Fibroblast of skin of abdomen (primary cell): ENCODE results near the gene ZNF512B.
"Not testable (repeated sequence)": the region's sequence is repeated elsewhere in the genome, so short reads cannot be mapped to it uniquely, and the experiment has no call there.

ENCODE experiments used
- DNase-seq: peaks from one replicate; pipeline ENCODE4 v3.0.0-alpha.2; 2013

Gene ZNF512B

GRCh38 chr20:63932606-63933160, 37.0 kb downstream of the ZNF512B start:
- DNase-seq, result no peak

GRCh38 chr20:63931735-63932134, 38.0 kb downstream of the ZNF512B start:
- no peak for DNase-seq

- DNase-seq, result no peak
These were observed 38.7 kb downstream of the ZNF512B start for GRCh38 chr20:63930971-63931553.

GRCh38 chr20:63929473-63929883, 40.3 kb downstream of the ZNF512B start:
- DNase-seq, result not testable (repeated sequence)

GRCh38 chr20:63929071-63929470, 40.7 kb downstream of the ZNF512B start:
- no peak for DNase-seq

GRCh38 chr20:63926298-63926697, 43.4 kb downstream of the ZNF512B start:
- no peak for DNase-seq

- no peak for DNase-seq
These were observed 45.5 kb downstream of the ZNF512B start for GRCh38 chr20:63924241-63924640.

- DNase-seq, result no peak
These were observed 46.1 kb downstream of the ZNF512B start for GRCh38 chr20:63923651-63924050.

- DNase-seq, result no peak
These were observed 49.5 kb downstream of the ZNF512B start for GRCh38 chr20:63920226-63920625.

GRCh38 chr20:63919130-63919529, 50.6 kb downstream of the ZNF512B start:
- DNase-seq, result no peak

- DNase-seq, result no peak
These were observed 51.9 kb downstream of the ZNF512B start for GRCh38 chr20:63917811-63918210.

GRCh38 chr20:63916371-63916939, 53.3 kb downstream of the ZNF512B start:
- DNase-seq, result not testable (repeated sequence)

GRCh38 chr20:63915471-63915870, 54.3 kb downstream of the ZNF512B start:
- no peak for DNase-seq

GRCh38 chr20:63913768-63914167, 56.0 kb downstream of the ZNF512B start:
- no peak for DNase-seq

- DNase-seq, result no peak
These were observed 58.6 kb downstream of the ZNF512B start for GRCh38 chr20:63911176-63911575.

- no peak for DNase-seq
These were observed 61.6 kb downstream of the ZNF512B start for GRCh38 chr20:63908008-63908682.
